ENCODE results near the gene RPS15.
"Not testable (repeated sequence)": the region's sequence is repeated elsewhere in the genome, so short reads cannot be mapped to it uniquely, and the experiment has no call there.

RPS15 gene

GRCh38 chr19:1474011-1474764, 36.0 kb downstream of the RPS15 start:
- DNase-seq (ENCODE audit: low spot score), result peak; percentile 15
- in situ Hi-C loops (cut with MboI; ENCODE audit: low pct_unique_long_range_greater_than_20kb, low sequenced_read_pairs, unreplicated experiment), result no loop called here
- no peak for TF ChIP-seq CTCF (IDR thresholded peaks at IDR 0.05; ENCODE audit: extremely low read depth, insufficient read depth, missing control alignments)

GRCh38 chr19:1474765-1475351, 36.7 kb downstream of the RPS15 start:
- no peak for TF ChIP-seq CTCF (IDR thresholded peaks at IDR 0.05; ENCODE audit: extremely low read depth, insufficient read depth, missing control alignments)
- in situ Hi-C loops (cut with MboI; ENCODE audit: low pct_unique_long_range_greater_than_20kb, low sequenced_read_pairs, unreplicated experiment), result no loop called here
- DNase-seq (ENCODE audit: low spot score), result peak; percentile 15

GRCh38 chr19:1475751-1476437, 37.7 kb downstream of the RPS15 start:
- no peak for DNase-seq (ENCODE audit: low spot score)
- in situ Hi-C loops (cut with MboI; ENCODE audit: low pct_unique_long_range_greater_than_20kb, low sequenced_read_pairs, unreplicated experiment), result no loop called here

GRCh38 chr19:1477056-1477455, 38.9 kb downstream of the RPS15 start:
- DNase-seq (ENCODE audit: low spot score); in situ Hi-C loops (cut with MboI; ENCODE audit: low pct_unique_long_range_greater_than_20kb, low sequenced_read_pairs, unreplicated experiment): not testable (repeated sequence)

More at GRCh38 chr19:1475751-1476437, 37.7 kb downstream of the RPS15 start:
- no peak for TF ChIP-seq CTCF (IDR thresholded peaks at IDR 0.05; ENCODE audit: extremely low read depth, insufficient read depth, missing control alignments)

GRCh38 chr19:1478934-1479707, 40.9 kb downstream of the RPS15 start, which contains the start of gene C19orf25:
Gene C19orf25, minus strand, starts transcription at chr19:1479215. Its CDS starts 312 bp downstream, at chr19:1478903.
- DNase-seq (ENCODE audit: low spot score), result peak; percentile 99
- in situ Hi-C loops (cut with MboI; ENCODE audit: low pct_unique_long_range_greater_than_20kb, low sequenced_read_pairs, unreplicated experiment), result no loop called here
- no peak for TF ChIP-seq CTCF (IDR thresholded peaks at IDR 0.05; ENCODE audit: extremely low read depth, insufficient read depth, missing control alignments)

- peak; percentile 21 for DNase-seq (ENCODE audit: low spot score)
- in situ Hi-C loops (cut with MboI; ENCODE audit: low pct_unique_long_range_greater_than_20kb, low sequenced_read_pairs, unreplicated experiment), result no loop called here
- no peak for TF ChIP-seq CTCF (IDR thresholded peaks at IDR 0.05; ENCODE audit: extremely low read depth, insufficient read depth, missing control alignments)
Measured at GRCh38 chr19:1481224-1481892, 43.2 kb downstream of the RPS15 start.
